Measurements from ENCODE around the gene ATP11A.
"Not testable (repeated sequence)": the region's sequence is repeated elsewhere in the genome, so short reads cannot be mapped to it uniquely, and the experiment has no call there.

Gene ATP11A

GRCh38 chr13:112795277-112795676 is 105.4 kb downstream of the ATP11A start:
- no peaks in the 10 kb centered on the region for H3K4me1 ChIP-seq
- no peak for DNase-seq (ENCODE audit: low spot score in 2 of 2)
- H3K4me3 ChIP-seq = no peak overlapping the region
- no peaks in the 10 kb centered on the region; the same call in 1 of the 2 replicates for H3K9me3 ChIP-seq
- in situ Hi-C loops (cut with MboI; ENCODE audit: low sequenced_read_pairs) = no loop called here
- H3K27me3 ChIP-seq (ENCODE audit: low read depth) = no peaks in the 10 kb centered on the region
- no peaks in the 10 kb centered on the region for H3K36me3 ChIP-seq (replicated peaks)

- no peaks in the 10 kb centered on the region; the same call in 1 of the 2 replicates for H3K9me3 ChIP-seq
- no peaks in the 10 kb centered on the region for H3K36me3 ChIP-seq (replicated peaks)
- in situ Hi-C loops (cut with MboI; ENCODE audit: low sequenced_read_pairs) = no loop called here
These were observed 106.5 kb downstream of the ATP11A start for GRCh38 chr13:112796190-112796915.

DNA sequence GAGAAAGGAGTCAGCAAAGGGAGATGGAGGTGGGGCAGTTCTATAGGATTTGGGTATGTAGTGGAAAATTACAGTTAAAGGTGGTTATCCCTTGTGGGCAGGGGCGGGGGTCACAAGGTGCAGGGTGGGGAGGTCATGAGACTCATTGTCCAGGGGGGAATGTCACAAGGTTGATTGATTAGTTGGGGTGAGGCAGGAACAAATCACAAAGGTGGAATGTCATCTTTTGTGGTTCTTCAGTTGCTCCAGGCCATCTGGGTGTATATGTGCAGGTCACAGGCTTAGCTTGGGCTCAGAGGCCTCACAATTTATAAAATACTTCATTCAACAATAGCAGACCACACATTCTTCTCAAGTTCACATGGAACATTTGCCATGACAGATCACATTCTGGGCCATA is 109.6 kb downstream of the ATP11A start:
- in situ Hi-C loops (cut with MboI; ENCODE audit: low sequenced_read_pairs) = no loop called here

More at GRCh38 chr13:112796190-112796915, 106.5 kb downstream of the ATP11A start:
- no peak for DNase-seq (ENCODE audit: low spot score in 2 of 2)
- Histone ChIP-seq H3K4me1 (no peaks in the 10 kb centered on the region), H3K4me3 (no peak overlapping the region), H3K27me3 (ENCODE audit: low read depth) (no peaks in the 10 kb centered on the region)

GRCh38 chr13:112800057-112800456 is 110.2 kb downstream of the ATP11A start:
- in situ Hi-C loops (cut with MboI; ENCODE audit: low sequenced_read_pairs) = no loop called here
- H3K36me3 ChIP-seq (replicated peaks) = no peaks in the 10 kb centered on the region
- no peaks in the 10 kb centered on the region for H3K27me3 ChIP-seq (ENCODE audit: low read depth)
- DNase-seq (ENCODE audit: low spot score in 2 of 2) = no peak
- H3K4me3 ChIP-seq = no peak overlapping the region
- no peaks in the 10 kb centered on the region for H3K4me1 ChIP-seq
- no peaks in the 10 kb centered on the region; the same call in 1 of the 2 replicates for H3K9me3 ChIP-seq

More for the DNA sequence above, 109.6 kb downstream of the ATP11A start:
- no peak for DNase-seq (ENCODE audit: low spot score in 2 of 2)
- Histone ChIP-seq H3K4me1 (no peaks in the 10 kb centered on the region), H3K9me3 (no peaks in the 10 kb centered on the region; the same call in 1 of the 2 replicates), H3K4me3 (no peak overlapping the region), H3K36me3 (replicated peaks) (no peaks in the 10 kb centered on the region), H3K27me3 (ENCODE audit: low read depth) (no peaks in the 10 kb centered on the region)

DNA sequence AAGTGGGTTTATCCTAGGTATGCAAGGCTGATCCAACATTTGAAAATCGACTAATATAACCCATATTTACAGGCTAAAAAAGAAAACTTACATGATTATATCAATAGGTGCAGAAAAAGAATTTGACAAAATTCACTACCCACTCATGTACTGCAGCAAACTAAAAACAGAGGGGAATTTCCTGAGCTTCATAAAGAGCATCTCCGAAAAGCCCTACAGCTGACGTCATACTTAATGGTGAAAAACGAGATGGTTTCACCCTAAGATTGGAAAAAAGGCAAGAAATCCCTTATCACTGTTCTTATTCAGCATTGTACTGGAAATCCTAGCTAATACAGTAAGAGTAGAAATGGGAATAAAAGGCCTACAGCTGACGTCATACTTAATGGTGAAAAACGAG is 111.0 kb downstream of the ATP11A start:
- H3K27me3 ChIP-seq (ENCODE audit: low read depth); H3K9me3 ChIP-seq; in situ Hi-C loops (cut with MboI; ENCODE audit: low sequenced_read_pairs); H3K4me1 ChIP-seq; H3K4me3 ChIP-seq; H3K36me3 ChIP-seq (replicated peaks); DNase-seq (ENCODE audit: low spot score in 2 of 2): not testable (repeated sequence)

GRCh38 chr13:112802802-112803195 is 113.0 kb downstream of the ATP11A start:
- Histone ChIP-seq H3K9me3 (no peaks in the 10 kb centered on the region; the same call in 1 of the 2 replicates), H3K36me3 (replicated peaks) (no peaks in the 10 kb centered on the region), H3K4me3 (no peak overlapping the region), H3K27me3 (ENCODE audit: low read depth) (no peaks in the 10 kb centered on the region), H3K4me1 (no peaks in the 10 kb centered on the region)
- no peak for DNase-seq (ENCODE audit: low spot score in 2 of 2)
- in situ Hi-C loops (cut with MboI; ENCODE audit: low sequenced_read_pairs) = no loop called here

DNA sequence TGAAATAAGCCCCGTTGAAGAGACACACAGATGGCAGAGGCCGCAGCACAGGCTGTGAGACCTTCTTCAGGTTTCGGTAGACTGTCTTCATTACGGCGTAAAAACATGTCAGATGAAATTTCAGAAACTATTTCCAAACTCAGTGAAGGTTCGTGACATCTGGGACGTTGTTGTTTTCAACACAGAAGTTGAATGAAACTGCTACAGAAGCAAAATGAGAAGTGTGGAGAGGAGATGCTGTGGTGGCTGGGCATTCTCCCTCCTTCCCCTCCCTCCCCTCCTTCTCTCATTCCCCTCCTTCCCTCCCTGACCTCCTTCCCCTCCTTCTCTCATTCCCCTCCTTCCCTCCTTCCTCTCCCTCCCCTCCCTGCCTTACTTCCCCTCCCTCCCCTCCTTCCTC is 113.6 kb downstream of the ATP11A start:
- Histone ChIP-seq H3K9me3 (no peaks in the 10 kb centered on the region; the same call in 1 of the 2 replicates), H3K4me1 (no peaks in the 10 kb centered on the region), H3K27me3 (ENCODE audit: low read depth) (no peaks in the 10 kb centered on the region), H3K4me3 (no peak overlapping the region), H3K36me3 (replicated peaks) (no peaks in the 10 kb centered on the region)
- in situ Hi-C loops (cut with MboI; ENCODE audit: low sequenced_read_pairs) = no loop called here
- DNase-seq (ENCODE audit: low spot score in 2 of 2) = no peak

DNA sequence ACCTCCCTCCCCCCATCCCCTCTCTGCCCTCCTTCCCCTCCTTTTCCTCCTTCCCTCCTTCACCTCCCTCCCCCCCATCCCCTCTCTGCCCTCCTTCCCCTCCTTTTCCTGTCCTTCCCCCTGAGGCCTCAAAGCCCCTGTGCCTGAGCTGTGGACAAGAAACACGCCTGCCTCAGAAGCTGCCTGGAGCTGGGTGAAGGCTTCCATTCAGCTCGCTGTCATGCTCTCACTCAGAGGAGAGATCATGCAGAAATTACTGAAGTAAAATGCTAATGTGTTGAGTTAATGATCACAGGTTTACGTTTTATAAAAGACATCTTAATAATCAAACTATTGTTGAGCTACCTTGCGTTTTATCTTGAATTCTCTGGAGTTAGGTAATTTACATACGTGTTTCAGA is 114.5 kb downstream of the ATP11A start:
- Histone ChIP-seq H3K9me3 (no peaks in the 10 kb centered on the region; the same call in 1 of the 2 replicates), H3K4me1 (no peaks in the 10 kb centered on the region), H3K36me3 (replicated peaks) (no peaks in the 10 kb centered on the region), H3K4me3 (no peak overlapping the region), H3K27me3 (ENCODE audit: low read depth) (no peaks in the 10 kb centered on the region)
- DNase-seq (ENCODE audit: low spot score in 2 of 2) = no peak
- in situ Hi-C loops (cut with MboI; ENCODE audit: low sequenced_read_pairs) = no loop called here

DNA sequence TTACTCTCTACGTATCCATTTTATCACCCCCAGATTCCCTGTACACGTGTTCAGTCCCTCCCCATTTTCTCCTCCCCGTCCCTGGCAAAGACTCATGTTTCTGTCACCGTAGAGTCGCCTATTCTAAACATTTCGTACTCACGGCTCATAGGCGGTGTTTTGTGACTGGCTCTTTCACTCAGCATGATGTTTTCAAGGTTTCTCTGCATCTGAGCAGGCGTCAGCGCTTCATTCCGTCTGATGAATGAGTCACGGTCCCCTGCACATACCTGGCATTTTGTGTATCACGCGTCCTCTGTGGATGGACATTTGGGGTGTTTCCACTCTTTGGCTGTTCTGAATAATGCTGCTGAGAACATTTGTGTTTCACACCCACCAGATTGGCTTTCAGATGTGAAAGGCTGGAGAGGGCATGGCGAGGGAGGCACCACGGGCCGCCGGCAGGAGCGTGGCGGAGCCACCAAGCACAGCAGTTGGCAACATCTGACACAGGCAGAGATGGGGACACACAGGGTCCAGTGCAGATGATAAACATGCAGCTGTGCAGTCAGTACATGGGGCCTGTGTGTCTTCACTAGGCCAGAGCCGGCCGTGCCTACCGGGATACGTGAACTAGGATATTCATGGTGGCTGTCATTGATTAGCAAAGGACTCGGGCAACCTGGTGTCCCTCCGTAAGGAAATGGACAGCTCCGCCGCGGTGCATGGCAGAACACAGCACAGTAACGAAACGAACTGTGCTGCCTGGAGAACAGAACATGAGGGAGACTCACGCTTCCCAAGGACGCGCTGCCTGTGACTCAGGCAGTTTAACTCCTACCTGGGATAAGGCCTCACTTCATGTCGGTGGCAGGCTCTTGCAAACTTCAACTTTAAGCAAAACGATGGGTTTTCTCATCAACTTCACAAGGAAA is 117.2 kb downstream of the ATP11A start:
- no peaks in the 10 kb centered on the region for H3K36me3 ChIP-seq (replicated peaks)
- in situ Hi-C loops (cut with MboI; ENCODE audit: low sequenced_read_pairs) = no loop called here
- no peaks in the 10 kb centered on the region for H3K27me3 ChIP-seq (ENCODE audit: low read depth)
- H3K9me3 ChIP-seq = no peaks in the 10 kb centered on the region
- DNase-seq (ENCODE audit: low spot score in 2 of 2) = no peak
- no peaks in the 10 kb centered on the region for H3K4me1 ChIP-seq
- H3K4me3 ChIP-seq = no peak overlapping the region

DNA sequence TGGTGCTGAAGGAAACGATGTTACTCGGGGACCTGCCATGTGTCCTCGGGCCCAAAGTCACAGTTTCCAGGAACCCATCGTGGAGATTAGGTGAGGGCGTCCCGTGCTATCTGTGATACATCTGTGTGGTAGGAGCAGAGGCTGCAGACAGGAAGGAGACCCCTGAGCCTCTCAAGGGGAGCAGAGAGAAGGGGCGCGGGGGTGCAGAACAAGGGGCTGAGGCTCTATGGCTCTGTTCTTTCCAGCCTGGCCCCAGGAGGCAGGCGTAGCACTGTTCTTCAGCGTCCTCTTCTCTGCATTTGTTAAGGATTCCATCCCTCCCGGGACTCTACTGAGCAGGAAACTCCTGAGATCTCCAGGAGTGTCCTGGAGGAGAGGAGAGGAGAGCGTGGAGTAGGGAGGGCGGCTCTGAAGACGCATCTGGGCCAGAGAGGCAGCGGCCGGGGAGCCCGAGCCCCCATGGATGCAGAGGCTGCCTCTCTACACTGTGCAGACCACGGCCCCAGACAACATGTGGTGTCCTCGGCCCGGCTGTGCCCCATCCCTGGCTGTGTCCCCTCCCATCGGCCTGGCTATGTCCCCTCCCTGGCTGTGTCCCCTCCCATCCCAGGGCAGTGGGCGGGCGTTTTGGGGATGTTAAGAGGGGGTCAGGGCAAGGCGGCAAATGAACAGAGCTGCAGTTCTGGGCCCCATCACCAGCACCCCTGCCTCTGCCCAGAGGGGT is 118.0 kb downstream of the ATP11A start:
- no peaks in the 10 kb centered on the region for H3K9me3 ChIP-seq
- in situ Hi-C loops (cut with MboI; ENCODE audit: low sequenced_read_pairs) = no loop called here
- H3K4me3 ChIP-seq = no peak overlapping the region
- no peaks in the 10 kb centered on the region; the same call in 1 of the 2 replicates for H3K36me3 ChIP-seq (replicated peaks)
- no peaks in the 10 kb centered on the region for H3K27me3 ChIP-seq (ENCODE audit: low read depth)
- H3K4me1 ChIP-seq = no peaks in the 10 kb centered on the region
- DNase-seq (ENCODE audit: low spot score in 2 of 2) = no peak

DNA sequence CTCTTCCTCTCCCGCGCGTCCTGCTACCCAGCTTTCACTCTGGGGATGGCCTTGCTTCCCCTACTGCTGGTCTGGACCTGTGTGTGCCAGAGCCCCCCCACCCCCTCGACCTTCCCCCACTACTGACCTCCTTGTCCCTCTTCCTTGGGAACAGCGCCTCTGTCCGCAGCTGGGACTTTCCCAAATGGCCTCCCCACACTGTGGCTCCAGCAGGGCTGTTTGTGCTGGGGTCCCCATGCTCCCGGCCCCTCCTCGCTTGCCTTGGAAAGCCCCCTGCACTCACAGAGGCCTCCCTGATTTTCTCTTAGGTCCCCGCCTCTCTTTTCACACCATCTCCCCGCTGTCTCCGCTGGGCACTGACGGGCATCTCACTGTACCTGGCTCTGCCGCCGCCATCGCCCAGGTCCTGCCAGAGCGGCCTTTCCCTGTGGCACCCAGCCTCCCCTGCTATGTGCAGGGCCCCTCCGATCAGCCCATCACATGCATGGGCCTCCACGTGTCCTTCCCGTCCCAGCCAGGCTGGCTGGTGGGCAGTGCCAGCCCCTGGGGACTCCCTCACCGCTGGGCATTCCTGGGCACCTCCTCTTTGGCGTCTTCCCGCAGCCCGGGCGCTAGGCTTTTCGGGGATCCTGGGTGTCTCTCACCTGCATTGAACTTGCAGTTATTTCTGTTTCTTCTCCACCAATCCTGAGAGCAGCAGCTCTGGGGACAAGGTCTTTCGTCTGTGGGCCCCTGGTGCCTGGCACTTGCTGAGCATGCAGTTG is 118.7 kb downstream of the ATP11A start:
- no peaks in the 10 kb centered on the region; the same call in 1 of the 2 replicates for H3K36me3 ChIP-seq (replicated peaks)
- in situ Hi-C loops (cut with MboI; ENCODE audit: low sequenced_read_pairs) = no loop called here

DNA sequence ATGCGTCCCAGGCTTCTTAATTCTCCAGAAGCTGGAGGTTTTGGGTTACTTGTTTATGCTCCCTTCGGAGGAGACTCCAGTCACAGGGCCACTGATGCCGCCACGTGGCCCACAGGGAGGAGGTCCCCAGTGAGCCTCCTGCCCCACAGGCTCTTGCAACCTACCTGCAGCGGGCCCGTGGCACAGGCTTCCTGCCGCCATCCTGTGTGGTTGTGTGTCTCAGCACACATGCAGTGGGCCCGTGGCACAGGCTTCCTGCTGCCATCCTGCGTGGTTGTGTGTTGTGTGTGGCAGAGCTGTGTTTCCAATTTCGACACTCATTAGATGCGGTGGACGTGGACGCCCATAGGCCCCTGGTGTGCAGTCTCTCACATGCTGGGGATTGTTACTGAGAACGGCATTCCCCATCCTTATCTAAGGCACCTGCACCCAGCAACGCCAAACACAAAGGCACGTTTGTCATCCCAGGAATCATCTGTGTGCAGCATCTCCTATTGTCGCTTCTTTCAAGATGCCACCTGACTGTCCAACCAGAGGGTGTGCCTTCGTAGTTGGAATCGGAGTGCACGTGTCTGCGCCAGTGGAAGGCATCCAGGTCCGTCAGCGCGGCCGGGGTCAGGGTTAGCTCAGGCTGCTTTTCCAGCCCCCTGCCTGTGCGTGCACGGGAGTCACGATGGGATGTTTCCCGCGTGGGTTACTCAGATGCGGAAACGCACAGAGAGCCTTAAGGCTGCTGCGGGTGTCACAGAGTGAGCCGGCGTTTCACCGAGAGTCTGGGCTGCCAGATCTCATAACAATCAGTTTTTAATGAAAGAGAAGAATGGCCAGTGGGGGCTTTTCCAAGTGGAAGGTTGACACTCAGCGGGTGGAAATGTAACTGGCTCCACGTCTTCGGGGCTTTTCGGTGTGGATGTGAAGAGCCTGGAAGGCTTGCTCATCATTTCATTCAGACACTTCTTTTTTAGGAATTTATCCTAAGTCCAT is 119.8 kb downstream of the ATP11A start:
- Histone ChIP-seq H3K27me3 (ENCODE audit: low read depth) (no peaks in the 10 kb centered on the region), H3K4me3 (no peak overlapping the region), H3K4me1 (no peaks in the 10 kb centered on the region), H3K36me3 (replicated peaks) (no peaks in the 10 kb centered on the region; the same call in 1 of the 2 replicates), H3K9me3 (no peaks in the 10 kb centered on the region)
- in situ Hi-C loops (cut with MboI; ENCODE audit: low sequenced_read_pairs) = no loop called here
- no peak for DNase-seq (ENCODE audit: low spot score in 2 of 2)

More for the DNA sequence above, 118.7 kb downstream of the ATP11A start:
- Histone ChIP-seq H3K4me1 (no peaks in the 10 kb centered on the region), H3K4me3 (no peak overlapping the region), H3K27me3 (ENCODE audit: low read depth) (no peaks in the 10 kb centered on the region), H3K9me3 (no peaks in the 10 kb centered on the region)
- no peak for DNase-seq (ENCODE audit: low spot score in 2 of 2)
